Caco-2 (cell line): Measurements from ENCODE around the gene KIAA0513. TPM values are rescaled to one million over a fixed set of nuclear protein-coding genes. Genes with fewer than 3 reads are reported as not detected.

Experiments
- BruUV-seq: library from RNA; stranded (reverse); fragments of 400-500 nt; replicated peaks from 2 replicates; lab custom pipeline; 2021; lab: Mats Ljungman, UMichigan
- CTCF ChIA-PET: fragments of 300-600 bp; sonication (Branson Sonifier 250); formaldehyde crosslinking; loops from one replicate; lab custom pipeline; 2022; ENCODE audit warnings: antibody characterized with exemption; lab: Charles Lee
- POLR2A ChIA-PET: fragments of 300-600 bp; sonication (Branson Sonifier 250); formaldehyde crosslinking; loops from one replicate; lab custom pipeline; 2022; ENCODE audit warnings: antibody characterized with exemption; lab: Charles Lee
- DNase-seq, 2 experiments: peaks; one replicate each; pipeline versions ENCODE4 v3.0.0 to v3.0.0-alpha.2; 2020 to 2022
- H3K27me3 ChIP-seq: replicated peaks from 2 replicates; pipeline ENCODE4 v1.6.0; 2011; ENCODE audit warnings: low read length; ENCODE audit not compliant: control insufficient read depth, insufficient read depth
- H3K36me3 ChIP-seq: 2 replicates; pipeline ENCODE4 v1.5.1; 2011; ENCODE audit warnings: low read length; ENCODE audit not compliant: control insufficient read depth, insufficient read depth
- H3K4me1 ChIP-seq: fragments of 250-450 bp; sonication (Bioruptor Pico); 2 replicates; pipeline ENCODE4 v1.5.1; 2020; ENCODE audit warnings: mild to moderate bottlenecking
- H3K4me3 ChIP-seq: 2 replicates; pipeline ENCODE4 v1.5.1; 2011; ENCODE audit warnings: low read depth, mild to moderate bottlenecking, control low read depth, low read length
- H3K9me3 ChIP-seq: fragments of 250-450 bp; sonication (Bioruptor Pico); 2 replicates; pipeline ENCODE4 v1.5.1; 2020; ENCODE audit warnings: mild to moderate bottlenecking, moderate library complexity
- H3K27ac Mint-ChIP-seq: one replicate; pipeline ENCODE4 v1.8.0; 2022; ENCODE audit warnings: mixed read lengths; ENCODE audit not compliant: unreplicated experiment
- H3K27me3 Mint-ChIP-seq: one replicate; pipeline ENCODE4 v1.8.0; 2022; ENCODE audit warnings: mixed read lengths; ENCODE audit not compliant: insufficient read depth, unreplicated experiment
- H3K36me3 Mint-ChIP-seq: one replicate; pipeline ENCODE4 v1.8.0; 2022; ENCODE audit warnings: mild to moderate bottlenecking, mixed read lengths; ENCODE audit not compliant: insufficient read depth, unreplicated experiment
- H3K4me1 Mint-ChIP-seq: one replicate; pipeline ENCODE4 v1.8.0; 2022; ENCODE audit warnings: low read depth, mixed read lengths; ENCODE audit not compliant: unreplicated experiment
- H3K4me3 Mint-ChIP-seq: one replicate; pipeline ENCODE4 v1.8.0; 2022; ENCODE audit warnings: mild to moderate bottlenecking, moderate library complexity, mixed read lengths; ENCODE audit not compliant: unreplicated experiment
- H3K9me3 Mint-ChIP-seq: one replicate; pipeline ENCODE4 v1.8.0; 2022; ENCODE audit warnings: mixed read lengths; ENCODE audit not compliant: unreplicated experiment
- intact Hi-C: fragments of 100-400 bp; cut with micrococcal nuclease; formaldehyde crosslinking; loops from one replicate; pipeline ENCODE4 v1.10.0; 2022; ENCODE audit not compliant: unreplicated experiment
- total RNA-seq: library from RNA; stranded (reverse); gene quantifications from 2 replicates; pipeline ENCODE4 v1.2.3, GENCODE V29; 2022
- TF ChIP-seq, protein P1 (sequence below), 2 experiments: fragments of 200-600 bp in 1 of 2; IDR thresholded peaks; 1 replicate in 1 of 2; 2 replicates in 1 of 2; pipeline versions ENCODE4 v1.5.1 to v1.8.0; 2011 to 2022; ENCODE audit warnings: antibody characterized with exemption in 1 of 2, control low read depth in 1 of 2, inconsistent platforms in 1 of 2, low read depth in 1 of 2, low read length in 1 of 2, mild to moderate bottlenecking in 1 of 2, moderate library complexity in 1 of 2; ENCODE audit not compliant: insufficient read depth in 1 of 2, severe bottlenecking in 1 of 2, unreplicated experiment in 1 of 2

Gene KIAA0513
- total RNA-seq, 1 experiment from 2014 or later: 7.9 TPM

DNA sequence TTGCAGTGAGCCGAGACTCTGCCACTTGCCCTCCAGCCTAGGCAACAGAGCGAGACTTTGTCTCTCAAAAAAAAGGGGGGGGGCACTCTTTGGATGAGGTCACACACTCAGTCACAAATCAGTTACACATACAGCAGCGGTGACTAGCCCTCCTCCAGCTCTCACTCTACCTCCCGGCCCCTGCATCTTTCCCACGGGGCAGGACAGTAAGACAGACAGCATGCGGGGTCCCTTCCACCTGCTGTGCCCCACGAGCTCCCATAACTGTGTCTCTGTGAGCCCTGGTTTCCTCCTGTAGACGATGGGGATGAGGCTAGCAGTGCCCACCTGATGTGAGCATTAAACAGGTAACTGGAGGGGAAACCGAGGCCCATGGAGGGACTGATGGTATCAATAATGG, 79.5 kb downstream of the KIAA0513 start:
- POLR2A ChIA-PET: no interaction called here
- Mint-ChIP-seq H3K4me1 (no peaks in the 10 kb centered on the region), H3K4me3 (no peak overlapping the region), H3K27ac (no peak overlapping the region), H3K27me3 (no peaks in the 10 kb centered on the region), H3K36me3 (no peaks in the 10 kb centered on the region), H3K9me3 (no peaks in the 10 kb centered on the region)
- Histone ChIP-seq H3K9me3 (no peaks in the 10 kb centered on the region), H3K27me3 (no peaks in the 10 kb centered on the region), H3K4me3 (no peak overlapping the region), H3K36me3 (no peaks in the 10 kb centered on the region), H3K4me1 (no peaks in the 10 kb centered on the region)
- no TSS peak for BruUV-seq
- CTCF ChIA-PET: no interaction called here
- no peak for DNase-seq
- intact Hi-C loops: no loop called here
- TF ChIP-seq, protein P1, sequence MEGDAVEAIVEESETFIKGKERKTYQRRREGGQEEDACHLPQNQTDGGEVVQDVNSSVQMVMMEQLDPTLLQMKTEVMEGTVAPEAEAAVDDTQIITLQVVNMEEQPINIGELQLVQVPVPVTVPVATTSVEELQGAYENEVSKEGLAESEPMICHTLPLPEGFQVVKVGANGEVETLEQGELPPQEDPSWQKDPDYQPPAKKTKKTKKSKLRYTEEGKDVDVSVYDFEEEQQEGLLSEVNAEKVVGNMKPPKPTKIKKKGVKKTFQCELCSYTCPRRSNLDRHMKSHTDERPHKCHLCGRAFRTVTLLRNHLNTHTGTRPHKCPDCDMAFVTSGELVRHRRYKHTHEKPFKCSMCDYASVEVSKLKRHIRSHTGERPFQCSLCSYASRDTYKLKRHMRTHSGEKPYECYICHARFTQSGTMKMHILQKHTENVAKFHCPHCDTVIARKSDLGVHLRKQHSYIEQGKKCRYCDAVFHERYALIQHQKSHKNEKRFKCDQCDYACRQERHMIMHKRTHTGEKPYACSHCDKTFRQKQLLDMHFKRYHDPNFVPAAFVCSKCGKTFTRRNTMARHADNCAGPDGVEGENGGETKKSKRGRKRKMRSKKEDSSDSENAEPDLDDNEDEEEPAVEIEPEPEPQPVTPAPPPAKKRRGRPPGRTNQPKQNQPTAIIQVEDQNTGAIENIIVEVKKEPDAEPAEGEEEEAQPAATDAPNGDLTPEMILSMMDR (IDR thresholded peaks at IDR 0.05; ENCODE audit: insufficient read depth in 1 of 2, low read depth in 1 of 2, low read length in 1 of 2, severe bottlenecking in 1 of 2, unreplicated experiment in 1 of 2): no peak

DNA sequence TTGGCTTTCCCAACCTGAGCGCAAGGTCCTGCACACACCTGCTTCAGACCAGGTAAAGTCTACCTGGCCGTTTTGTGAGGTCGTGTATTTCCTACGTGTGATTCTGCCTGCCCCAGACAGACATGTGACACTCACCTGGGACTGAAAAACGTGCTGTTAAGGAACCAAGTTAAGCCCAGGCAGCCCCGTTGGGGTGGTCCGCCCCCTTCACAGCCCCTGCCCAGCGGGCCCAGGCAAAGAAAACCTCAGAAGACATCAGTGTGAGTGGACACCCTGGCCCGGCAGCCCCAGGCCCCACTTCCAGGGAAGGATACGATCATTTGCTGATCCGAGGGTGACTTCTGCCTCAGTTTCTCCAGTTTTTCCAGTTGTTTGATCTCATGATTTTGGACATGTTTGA, 79.9 kb downstream of the KIAA0513 start:
- DNase-seq: no peak
- POLR2A ChIA-PET: no interaction called here
- Mint-ChIP-seq H3K4me1 (no peaks in the 10 kb centered on the region), H3K27me3 (no peaks in the 10 kb centered on the region), H3K27ac (no peak overlapping the region), H3K9me3 (no peaks in the 10 kb centered on the region), H3K36me3 (no peaks in the 10 kb centered on the region), H3K4me3 (no peak overlapping the region)
- Histone ChIP-seq H3K27me3 (no peaks in the 10 kb centered on the region), H3K4me1 (no peaks in the 10 kb centered on the region), H3K9me3 (no peaks in the 10 kb centered on the region), H3K4me3 (no peak overlapping the region), H3K36me3 (no peaks in the 10 kb centered on the region)
- no TSS peak for BruUV-seq
- intact Hi-C loops: no loop called here
- CTCF ChIA-PET: no interaction called here
- TF ChIP-seq, protein P1 (IDR thresholded peaks at IDR 0.05; ENCODE audit: insufficient read depth in 1 of 2, low read depth in 1 of 2, low read length in 1 of 2, severe bottlenecking in 1 of 2, unreplicated experiment in 1 of 2): no peak

DNA sequence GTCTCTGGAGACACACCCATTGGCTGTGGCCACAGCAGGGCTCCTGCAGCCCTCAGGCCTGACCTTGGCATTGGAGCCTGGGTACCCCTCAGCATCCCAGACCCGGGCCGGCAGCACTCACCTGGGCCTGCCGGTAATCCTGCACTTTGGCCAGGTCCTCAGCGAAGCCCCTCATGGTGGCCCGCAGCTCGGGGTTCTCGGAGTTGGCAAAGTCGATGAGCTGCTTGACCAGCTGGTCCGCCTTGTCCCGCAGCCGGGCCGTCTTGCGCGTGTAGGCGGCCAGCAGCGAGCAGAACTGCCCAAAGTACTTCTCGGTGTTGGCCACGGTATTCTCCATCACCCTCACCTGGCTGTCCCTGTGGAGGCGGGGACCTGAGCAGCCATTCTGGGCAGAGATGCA, 82.5 kb downstream of the KIAA0513 start:
- intact Hi-C loops: no loop called here
- Mint-ChIP-seq H3K36me3 (peaks cover 4% of the 10 kb centered on the region), H3K9me3 (no peaks in the 10 kb centered on the region), H3K4me1 (peaks cover 5% of the 10 kb centered on the region), H3K4me3 (no peak overlapping the region), H3K27ac (no peak overlapping the region), H3K27me3 (no peaks in the 10 kb centered on the region)
- Histone ChIP-seq H3K4me1 (no peaks in the 10 kb centered on the region; the same call in 1 of the 2 replicates), H3K36me3 (no peaks in the 10 kb centered on the region), H3K27me3 (no peaks in the 10 kb centered on the region), H3K9me3 (no peaks in the 10 kb centered on the region), H3K4me3 (no peak overlapping the region)
- no TSS peak for BruUV-seq
- CTCF ChIA-PET: no interaction called here
- POLR2A ChIA-PET: no interaction called here
- no peak for DNase-seq
- TF ChIP-seq, protein P1 (IDR thresholded peaks at IDR 0.05; ENCODE audit: insufficient read depth in 1 of 2, low read depth in 1 of 2, low read length in 1 of 2, severe bottlenecking in 1 of 2, unreplicated experiment in 1 of 2): no peak
